Astrocyte of the cerebellum (primary cell): Measurements from ENCODE around the gene ALDOB.
A peak's percentile ranks its signal among the peaks of the same experiment; 100 is the strongest.

Experiments used
- DNase-seq: peaks from one replicate; pipeline ENCODE4 v3.0.0-alpha.2; 2011; ENCODE audit warnings: low read depth
- H3K4me3 ChIP-seq: 2 replicates; pipeline ENCODE4 v1.5.1; 2011; ENCODE audit warnings: mild to moderate bottlenecking, low read depth, low read length, moderate library complexity
- CTCF ChIP-seq: IDR thresholded peaks from 2 replicates; pipeline ENCODE4 v1.5.1; 2012; ENCODE audit warnings: low read length, low read depth, moderate library complexity, mild to moderate bottlenecking; ENCODE audit errors: missing control alignments
- in situ Hi-C: cut with HindIII; loops from 2 replicates; pipeline ENCODE4 v1.10.0; 2017; ENCODE audit warnings: low sequenced_read_pairs

ALDOB gene

GRCh38 chr9:101451498-101451897, 15.9 kb upstream of the ALDOB start:
- no peak overlapping the region for H3K4me3 ChIP-seq
- no peak for TF ChIP-seq CTCF
- DNase-seq: no peak
- in situ Hi-C loops: no loop called here

GRCh38 chr9:101450931-101451330, 15.4 kb upstream of the ALDOB start:
- TF ChIP-seq CTCF: no peak
- no peak for DNase-seq
- H3K4me3 ChIP-seq: no peak overlapping the region
- in situ Hi-C loops: no loop called here

GRCh38 chr9:101449071-101449721, 13.6 kb upstream of the ALDOB start:
- peak overlapping the region; percentile 53 for H3K4me3 ChIP-seq
- peak; percentile 81 for TF ChIP-seq CTCF
- in situ Hi-C loops: no loop called here
- peak; percentile 34 for DNase-seq

DNA sequence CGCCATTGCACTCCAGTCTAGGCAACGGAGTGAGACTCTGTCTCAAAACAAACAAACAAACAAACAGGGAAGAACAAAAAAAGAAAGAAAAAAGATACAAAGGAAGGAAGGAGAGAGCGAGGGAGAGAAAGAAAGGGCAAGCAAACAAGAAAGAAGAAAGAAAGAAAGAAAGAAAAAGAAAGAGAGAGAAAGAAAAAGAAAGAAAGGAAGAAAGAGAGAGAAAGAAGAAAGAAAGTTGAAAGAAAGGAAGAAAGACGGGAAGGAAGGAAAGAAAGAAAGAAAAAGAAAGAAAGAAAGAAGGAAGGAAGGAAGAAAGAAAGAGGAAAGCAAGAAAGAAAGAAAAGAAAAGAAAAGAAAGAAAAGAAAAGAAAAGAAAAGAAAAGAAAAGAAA, 13.1 kb upstream of the ALDOB start:
- DNase-seq: no peak
- H3K4me3 ChIP-seq: peak overlapping the region; percentile 53
- no peak for TF ChIP-seq CTCF
- in situ Hi-C loops: no loop called here

DNA sequence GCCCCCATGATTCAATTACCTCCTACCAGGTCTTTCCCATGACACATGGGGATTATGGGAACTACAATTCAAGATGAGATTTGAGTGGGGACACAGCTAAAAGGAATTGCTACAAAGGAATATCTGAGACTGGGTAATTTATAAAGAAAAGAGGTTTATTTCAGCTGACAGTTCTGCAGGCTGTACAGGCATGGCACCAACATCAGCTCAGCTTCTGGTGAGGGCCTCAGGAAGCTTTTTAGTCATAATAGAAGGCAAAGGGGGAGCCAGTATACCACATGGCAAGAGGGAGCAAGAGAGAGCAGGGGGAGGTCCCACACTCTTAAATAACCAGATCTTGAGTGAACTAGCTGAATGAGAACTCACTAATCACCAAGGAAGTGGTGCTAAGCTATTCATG, 11.2 kb upstream of the ALDOB start:
- TF ChIP-seq CTCF: no peak
- H3K4me3 ChIP-seq: no peak overlapping the region
- in situ Hi-C loops: no loop called here
- no peak for DNase-seq

DNA sequence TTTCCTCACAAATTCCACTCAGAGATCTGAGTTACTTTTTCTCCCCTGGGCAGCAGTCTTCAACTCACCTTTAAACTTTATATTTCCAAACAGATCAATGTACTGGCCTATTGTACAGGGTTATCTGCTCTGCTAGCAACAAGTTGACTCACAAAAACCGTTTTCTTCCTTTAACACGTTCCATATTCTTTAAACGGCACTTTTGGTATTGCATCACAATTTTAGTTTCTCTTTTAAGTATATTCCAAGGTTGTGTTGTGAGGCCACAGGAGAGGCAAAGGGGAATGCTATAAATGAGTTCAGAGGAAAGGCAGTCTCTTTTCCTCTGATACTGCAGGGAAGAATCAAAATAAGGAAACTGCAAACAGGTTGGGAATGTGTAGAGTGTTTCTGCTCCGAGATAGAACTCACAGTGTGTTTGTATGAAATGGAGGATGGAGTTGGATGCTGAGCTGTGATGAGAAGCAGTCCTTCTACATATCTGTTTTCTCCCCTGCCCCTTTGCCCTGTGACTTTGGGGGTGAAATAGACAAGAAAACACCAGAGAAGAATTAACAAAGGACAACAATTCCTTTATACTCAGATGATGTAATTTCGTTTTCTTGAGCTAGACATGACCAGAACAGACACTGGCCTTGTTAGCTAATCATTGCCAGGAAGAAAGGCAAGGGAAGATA, 9.9 kb upstream of the ALDOB start:
- in situ Hi-C loops: no loop called here
- no peak for DNase-seq
- TF ChIP-seq CTCF: no peak
- H3K4me3 ChIP-seq: no peak overlapping the region
